Activated T-helper 1 cell treated with anti-CD3 and anti-CD28 coated beads, Interleukin-2, amount 50 U/mL, for 16 hours (primary cell): ENCODE measurements around the gene ALK.

Experiments
- DNase-seq, 2 donors: peaks; one replicate each; pipeline ENCODE4 v3.0.0-alpha.2; 2020; ENCODE audit warnings: low read depth in 1 of 2, low spot score in 1 of 2

The ALK gene

GRCh38 chr2:29423061-29423666 is 498.2 kb downstream of the ALK start:
- no peak for DNase-seq

GRCh38 chr2:29420999-29421782 is 500.2 kb downstream of the ALK start:
- no peak for DNase-seq

- DNase-seq, result no peak
Measured at GRCh38 chr2:29420464-29420863, 500.9 kb downstream of the ALK start.

GRCh38 chr2:29417630-29418029 is 503.8 kb downstream of the ALK start:
- DNase-seq, result no peak

GRCh38 chr2:29412197-29412925 is 509.0 kb downstream of the ALK start:
- no peak for DNase-seq

GRCh38 chr2:29405707-29406106 is 515.7 kb downstream of the ALK start:
- DNase-seq, result no peak

- no peak for DNase-seq
Measured at GRCh38 chr2:29405266-29405665, 516.1 kb downstream of the ALK start.

GRCh38 chr2:29401994-29402393 is 519.4 kb downstream of the ALK start:
- DNase-seq, result no peak

- no peak for DNase-seq
Measured at GRCh38 chr2:29400930-29401653, 520.3 kb downstream of the ALK start.

GRCh38 chr2:29398384-29399237 is 522.8 kb downstream of the ALK start:
- no peak for DNase-seq

GRCh38 chr2:29397713-29398112 is 523.7 kb downstream of the ALK start:
- no peak for DNase-seq

GRCh38 chr2:29397039-29397438 is 524.3 kb downstream of the ALK start:
- DNase-seq, result no peak

GRCh38 chr2:29394981-29395350 is 526.4 kb downstream of the ALK start:
- DNase-seq, result no peak

GRCh38 chr2:29394311-29394980 is 526.9 kb downstream of the ALK start:
- DNase-seq, result no peak

GRCh38 chr2:29393676-29394075 is 527.7 kb downstream of the ALK start:
- DNase-seq, result no peak

GRCh38 chr2:29392774-29393173 is 528.6 kb downstream of the ALK start:
- no peak for DNase-seq

- no peak for DNase-seq
Measured at GRCh38 chr2:29390136-29390535, 531.2 kb downstream of the ALK start.

- DNase-seq, result no peak
Measured at GRCh38 chr2:29389686-29390085, 531.7 kb downstream of the ALK start.

GRCh38 chr2:29388071-29388470 is 533.3 kb downstream of the ALK start:
- no peak for DNase-seq

- DNase-seq, result no peak
Measured at GRCh38 chr2:29382486-29382885, 538.9 kb downstream of the ALK start.
